K562 (cell line): ENCODE measurements around the gene NACA2. TPM values are rescaled to one million over a fixed set of nuclear protein-coding genes. Genes with fewer than 3 reads are reported as not detected.

ENCODE experiments used
- ATAC-seq: fragments of 200-7000 bp; cut with Tn5 transposase; 3 replicates; pipeline ENCODE4 v1.9.1; 2020; ENCODE audit warnings: moderate library complexity
- BruUV-seq: library from RNA; stranded (reverse); fragments of 400-500 nt; replicated peaks from 2 replicates; lab custom pipeline; 2021; lab: Mats Ljungman, UMichigan
- CTCF ChIA-PET: fragments of 300-600 bp; formaldehyde crosslinking; extraction: SDS; loops from one replicate; lab custom pipeline; 2021; ENCODE audit warnings: low intra/inter-chr PET ratio; lab: Yijun Ruan, JAX
- POLR2A ChIA-PET: fragments of 300-600, 350-650 bp; sonication (Branson Sonifier 250); formaldehyde crosslinking; extraction: SDS; loops from one replicate; lab custom pipeline; 2021; ENCODE audit warnings: antibody characterized with exemption, inconsistent platforms; lab: Yijun Ruan, JAX
- DNase-seq, 4 experiments: peaks; one replicate each; pipeline versions ENCODE4 v3.0.0 to v3.0.0-alpha.2; 2011 to 2018; ENCODE audit warnings: low spot score in 3 of 4, mixed read lengths in 3 of 4; ENCODE audit errors: extremely low read depth in 1 of 4
- FAIRE-seq: peaks from 2 replicates; lab custom pipeline; 2011; peaks lifted over from hg19 to GRCh38; lab: Jason Lieb, UNC
- H2AFZ ChIP-seq: 2 replicates; pipeline ENCODE4 v1.6.0; 2011; ENCODE audit warnings: low read depth, low read length, control low read depth, inconsistent platforms
- H3K27ac ChIP-seq: fragments of 200-600 bp; 3 replicates; pipeline ENCODE4 v1.8.0; 2011; ENCODE audit warnings: low read depth, mild to moderate bottlenecking, control low read depth, inconsistent platforms, low read length, moderate library complexity, mixed read lengths; ENCODE audit errors: extremely low read depth
- H3K27me3 ChIP-seq, 2 experiments: fragments of 300-600 bp in 1 of 2; 2 replicates in 1 of 2; 3 replicates in 1 of 2; pipeline versions ENCODE4 v1.6.0 to v1.8.0; 2011; ENCODE audit warnings: inconsistent platforms in 2 of 2, low read length in 2 of 2, mild to moderate bottlenecking in 1 of 2, mixed read lengths in 1 of 2, moderate library complexity in 1 of 2; ENCODE audit not compliant: control insufficient read depth in 2 of 2, insufficient read depth in 2 of 2
- H3K36me3 ChIP-seq: fragments of 300-600 bp; 3 replicates; pipeline ENCODE4 v1.8.0; 2011; ENCODE audit warnings: mild to moderate bottlenecking, low read length, inconsistent platforms; ENCODE audit not compliant: control insufficient read depth, insufficient read depth
- H3K4me1 ChIP-seq, 2 experiments: fragments of 200-600 bp in 1 of 2; replicated peaks in 1 of 2; 2 replicates in 1 of 2; 3 replicates in 1 of 2; pipeline versions ENCODE4 v1.5.1 to v1.8.0; 2011; ENCODE audit warnings: inconsistent platforms in 2 of 2, low read length in 2 of 2, mild to moderate bottlenecking in 1 of 2, mixed read lengths in 1 of 2, moderate library complexity in 1 of 2; ENCODE audit not compliant: control insufficient read depth in 2 of 2, insufficient read depth in 2 of 2
- H3K4me2 ChIP-seq: 2 replicates; pipeline ENCODE4 v1.6.1; 2011; ENCODE audit warnings: low read length, control low read depth, inconsistent platforms, mixed read lengths; ENCODE audit not compliant: insufficient read depth
- H3K4me3 ChIP-seq: fragments of 200-600 bp; sonication (generic), shearing (Covaris generic); 2 replicates; pipeline ENCODE4 v1.5.1; 2016; ENCODE audit warnings: control low read depth, inconsistent platforms
- H3K79me2 ChIP-seq: fragments of 200-600 bp; 3 replicates; pipeline ENCODE4 v1.8.0; 2011; ENCODE audit warnings: low read length, inconsistent platforms; ENCODE audit not compliant: control insufficient read depth, insufficient read depth
- H3K9ac ChIP-seq, 2 experiments: 2 replicates each; pipeline versions ENCODE4 v1.6.0 to v1.6.1; 2011; ENCODE audit warnings: low read depth in 2 of 2, low read length in 2 of 2, control low read depth in 1 of 2, inconsistent platforms in 1 of 2, mild to moderate bottlenecking in 1 of 2, mixed read lengths in 1 of 2; ENCODE audit not compliant: insufficient read depth in 1 of 2
- H3K9me1 ChIP-seq: one replicate; pipeline ENCODE4 v1.6.0; 2011; ENCODE audit warnings: inconsistent platforms, mild to moderate bottlenecking, low read length, moderate library complexity; ENCODE audit not compliant: control insufficient read depth, insufficient read depth
- H3K9me3 ChIP-seq: replicated peaks from 2 replicates; pipeline ENCODE4 v1.5.1; 2011; ENCODE audit warnings: low read depth, low read length, inconsistent platforms; ENCODE audit not compliant: control insufficient read depth, insufficient read depth
- H4K20me1 ChIP-seq: replicated peaks from 2 replicates; pipeline ENCODE4 v1.6.1; 2011; ENCODE audit warnings: low read length, inconsistent platforms, mixed read lengths; ENCODE audit not compliant: control insufficient read depth, insufficient read depth
- BACH1 ChIP-seq: fragments of 200-800 bp; sonication (Bioruptor generic); IDR thresholded peaks from 2 replicates; pipeline ENCODE4 v1.6.1; 2016; ENCODE audit warnings: missing genetic modification characterization, missing compliant biosample characterization
- CAMTA2 ChIP-seq: fragments of 250-450 bp; sonication (Bioruptor Pico); conservative IDR thresholded peaks from 2 replicates; pipeline ENCODE4 v1.5.1; 2022
- FOXK1 ChIP-seq: sonication (generic); formaldehyde crosslinking; IDR thresholded peaks from 2 replicates; pipeline ENCODE4 v1.8.0; 2022; ENCODE audit warnings: missing genetic modification reagents, mild to moderate bottlenecking, borderline replicate concordance
- HOXB6 ChIP-seq: fragments of 250-450 bp; sonication (Bioruptor Pico); IDR thresholded peaks from 2 replicates; pipeline ENCODE4 v1.5.1; 2022; ENCODE audit warnings: mild to moderate bottlenecking, borderline replicate concordance
- WGBS: fragments of 100-300 bp; shearing (Covaris generic); methylation state at CpG from one replicate; pipeline ENCODE4 v1.1.6; 2016; ENCODE audit warnings: low coverage, mixed read lengths; ENCODE audit not compliant: insufficient coverage; ENCODE audit errors: missing lambda C conversion rate; 5-methylcytosine and 5-hydroxymethylcytosine counted together
- in situ Hi-C: fragments of 300-500 bp; cut with MboI; formaldehyde crosslinking; loops from 4 replicates; pipeline ENCODE4 v1.15.0; 2018; ENCODE audit warnings: inconsistent platforms, mixed read lengths
- intact Hi-C: fragments of 100-400 bp; cut with micrococcal nuclease; formaldehyde crosslinking; loops from 2 replicates; pipeline ENCODE4 v1.14.2; 2022
- polyA plus RNA-seq, 8 experiments: library from polyadenylated mRNA; depleted of rRNA in 4 of 8; stranded (reverse) in 5 of 8; unstranded in 3 of 8; fragments of >200 nt; fragmentation: Nextera tagmentation in 2 of 8; fragmentation: Illumina TruSeq in 1 of 8; extraction: Ambion mirVana in 2 of 8; extraction: Trizol in 1 of 8; gene quantifications; 2 replicates each; pipeline versions ENCODE4 v1.2.1 to v1.2.3, GENCODE V29; 2011 to 2014; ENCODE audit warnings: inconsistent platforms in 1 of 8, missing spikeins in 1 of 8
- total RNA-seq, 7 experiments: library from RNA; depleted of rRNA in 6 of 7; stranded (reverse); fragments of >200 nt in 6 of 7; fragmentation: Illumina TruSeq in 2 of 7; extraction: Trizol in 2 of 7; gene quantifications; 2 replicates each; pipeline versions ENCODE4 v1.2.1 to v1.2.3, GENCODE V29; 2011 to 2021; ENCODE audit warnings: low replicate concordance in 1 of 7
- TF ChIP-seq, protein P1 (sequence below), 3 experiments: fragments of 200-800 bp in 1 of 3; fragments of 250-450 bp in 1 of 3; fragments of 450-650 bp in 1 of 3; sonication (Bioruptor Pico) in 1 of 3; sonication (Bioruptor generic) in 1 of 3; formaldehyde crosslinking in 1 of 3; IDR thresholded peaks; 2 replicates each; pipeline versions ENCODE4 v1.6.1 to v1.8.0; 2016 to 2022; ENCODE audit warnings: mild to moderate bottlenecking in 2 of 3, missing genetic modification characterization in 2 of 3, missing compliant biosample characterization in 1 of 3, moderate library complexity in 1 of 3

The NACA2 gene
- total and polyA plus RNA-seq, 9 of the 15 experiments (the other 6 are each of a cell fraction or from before 2014, with no cell fraction given), result 0.13 to 0.29 (median 0.23) TPM; not detected in 4

DNA sequence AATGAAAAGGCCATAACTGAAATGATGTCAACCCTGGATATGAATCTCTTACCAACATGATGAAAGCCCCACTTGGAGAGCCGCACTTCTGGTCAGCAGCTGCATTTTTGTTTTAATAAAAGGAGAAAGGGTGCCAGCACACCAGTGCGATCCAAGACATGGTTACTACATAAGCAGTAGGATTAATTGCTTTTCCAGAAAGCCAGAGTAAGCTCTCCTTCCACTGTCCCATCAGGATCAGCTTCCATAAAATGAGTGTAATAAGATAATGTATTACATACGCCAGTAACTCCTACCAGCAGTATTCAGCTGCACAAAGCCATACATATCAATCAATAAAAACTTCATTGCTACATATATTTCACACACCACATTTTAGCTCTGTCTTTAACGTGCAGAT is 26.3 kb upstream of the NACA2 start:
- in situ Hi-C loops, result no loop called here
- ChIA-PET CTCF (no interaction called here), POLR2A (interaction anchor here (1.1 kb wide), 1 partner anchor 16 kb away, joined by 4 read pairs; no protein-coding TSS in a partner anchor)
- no peak for ATAC-seq
- no peak for FAIRE-seq
- H3K4me2 ChIP-seq, result no peak overlapping the region
- BruUV-seq, result no TSS peak
- intact Hi-C loops, result no loop called here
- H4K20me1 ChIP-seq, result no peaks in the 10 kb centered on the region
- H3K27me3 ChIP-seq, result no peaks in the 10 kb centered on the region
- TF ChIP-seq FOXK1 (CRISPR knock-in tag) (no peak), CAMTA2 (no peak), BACH1 (tag) (peak; percentile 31; the same call in 1 of the 2 replicates), HOXB6 (no peak)
- TF ChIP-seq, protein P1, sequence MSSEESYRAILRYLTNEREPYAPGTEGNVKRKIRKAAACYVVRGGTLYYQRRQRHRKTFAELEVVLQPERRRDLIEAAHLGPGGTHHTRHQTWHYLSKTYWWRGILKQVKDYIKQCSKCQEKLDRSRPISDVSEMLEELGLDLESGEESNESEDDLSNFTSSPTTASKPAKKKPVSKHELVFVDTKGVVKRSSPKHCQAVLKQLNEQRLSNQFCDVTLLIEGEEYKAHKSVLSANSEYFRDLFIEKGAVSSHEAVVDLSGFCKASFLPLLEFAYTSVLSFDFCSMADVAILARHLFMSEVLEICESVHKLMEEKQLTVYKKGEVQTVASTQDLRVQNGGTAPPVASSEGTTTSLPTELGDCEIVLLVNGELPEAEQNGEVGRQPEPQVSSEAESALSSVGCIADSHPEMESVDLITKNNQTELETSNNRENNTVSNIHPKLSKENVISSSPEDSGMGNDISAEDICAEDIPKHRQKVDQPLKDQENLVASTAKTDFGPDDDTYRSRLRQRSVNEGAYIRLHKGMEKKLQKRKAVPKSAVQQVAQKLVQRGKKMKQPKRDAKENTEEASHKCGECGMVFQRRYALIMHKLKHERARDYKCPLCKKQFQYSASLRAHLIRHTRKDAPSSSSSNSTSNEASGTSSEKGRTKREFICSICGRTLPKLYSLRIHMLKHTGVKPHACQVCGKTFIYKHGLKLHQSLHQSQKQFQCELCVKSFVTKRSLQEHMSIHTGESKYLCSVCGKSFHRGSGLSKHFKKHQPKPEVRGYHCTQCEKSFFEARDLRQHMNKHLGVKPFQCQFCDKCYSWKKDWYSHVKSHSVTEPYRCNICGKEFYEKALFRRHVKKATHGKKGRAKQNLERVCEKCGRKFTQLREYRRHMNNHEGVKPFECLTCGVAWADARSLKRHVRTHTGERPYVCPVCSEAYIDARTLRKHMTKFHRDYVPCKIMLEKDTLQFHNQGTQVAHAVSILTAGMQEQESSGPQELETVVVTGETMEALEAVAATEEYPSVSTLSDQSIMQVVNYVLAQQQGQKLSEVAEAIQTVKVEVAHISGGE (CRISPR knock-in tag; IDR thresholded peaks at IDR 0.05), result peak in 1 of 3 experiments; percentile 84; a peak in 1 of 6 replicates
- WGBS, result 3% methylated on average over 4 of the region's 4 CpGs
- H3K4me1 ChIP-seq, result no peaks in the 10 kb centered on the region; a peak in 2 of 5 replicates
- no peaks in the 10 kb centered on the region for H3K36me3 ChIP-seq
- H3K9me1 ChIP-seq, result no peaks in the 10 kb centered on the region
- no peak overlapping the region for H3K9ac ChIP-seq
- no peak overlapping the region for H2AFZ ChIP-seq
- no peak for DNase-seq
- no peak overlapping the region for H3K27ac ChIP-seq
- H3K4me3 ChIP-seq, result no peak overlapping the region
- H3K79me2 ChIP-seq, result no peaks in the 10 kb centered on the region
- no peaks in the 10 kb centered on the region; the same call in 1 of the 2 replicates for H3K9me3 ChIP-seq
